ENCODE data around the gene NME7. TPM values are rescaled to one million over a fixed set of nuclear protein-coding genes. Genes with fewer than 3 reads are reported as not detected.

The NME7 gene
- total RNA-seq, 1 experiment from 2014 or later, result 21.8 TPM

DNA sequence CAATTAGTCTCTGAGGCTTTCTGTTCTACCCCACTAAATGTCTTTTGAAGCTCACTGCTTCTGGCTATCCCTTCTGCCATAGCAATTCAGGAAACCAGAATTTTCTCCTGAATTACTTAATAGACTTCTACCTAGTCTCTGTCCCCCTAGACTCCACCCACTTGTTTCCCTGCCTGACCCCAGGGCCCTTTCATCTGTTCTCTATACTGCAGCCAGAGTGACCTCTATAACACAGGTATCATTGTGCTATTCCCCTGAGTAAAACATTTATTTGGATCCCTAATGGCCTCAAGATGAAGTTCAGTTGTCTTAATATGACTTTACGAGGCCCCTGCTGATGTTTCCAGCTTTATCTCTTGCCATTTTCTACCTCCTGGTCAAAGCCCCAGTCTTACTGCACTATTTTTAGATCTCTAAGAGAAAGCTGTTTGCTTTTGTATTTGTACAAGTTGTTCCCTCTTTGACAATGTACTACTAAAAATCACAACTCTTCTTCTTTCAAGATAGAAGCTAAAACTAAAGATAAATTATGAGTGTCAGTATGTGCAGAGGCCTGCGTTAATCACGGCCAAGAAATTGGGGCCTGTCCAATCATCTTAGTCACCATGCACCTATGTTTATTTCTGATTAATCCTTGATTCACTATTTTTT is 206.6 kb downstream of the NME7 start:
- no peaks in the 10 kb centered on the region for H4K20me1 ChIP-seq (ENCODE audit: insufficient read depth)
- H3K9me2 ChIP-seq (ENCODE audit: insufficient read depth), result no peaks in the 10 kb centered on the region
- no peaks in the 10 kb centered on the region for H3K79me2 ChIP-seq (ENCODE audit: insufficient read depth, low read length)
- H3K36me3 ChIP-seq (ENCODE audit: control insufficient read depth in 1 of 2, insufficient read depth in 2 of 2, low read length in 2 of 2), result no peaks in the 10 kb centered on the region
- no peak overlapping the region for H2AFZ ChIP-seq (ENCODE audit: low read depth, low read length, poor library complexity, severe bottlenecking)
- no peak overlapping the region for H3K9ac ChIP-seq (ENCODE audit: low read length)
- no TSS peak for BruUV-seq (replicated peaks)
- H3K4me1 ChIP-seq (ENCODE audit: control insufficient read depth in 1 of 2, insufficient read depth in 2 of 2, low read length in 2 of 2), result peaks cover 16 to 31% of the 10 kb centered on the region in 2 experiments
- no peaks in the 10 kb centered on the region for H3K9me3 ChIP-seq (ENCODE audit: control insufficient read depth in 1 of 2, insufficient read depth in 1 of 2, low read depth in 1 of 2, low read length in 2 of 2)
- H3K4me2 ChIP-seq (ENCODE audit: low read length), result peak overlapping the region; percentile 51
- H3K27ac ChIP-seq (ENCODE audit: low read depth, low read length), result 0 out of 2 replicates have a peak overlapping the region, but pooled peaks have one; percentile 7
- no peak overlapping the region for H3K4me3 ChIP-seq (replicated peaks in 1 of 2; ENCODE audit: low read depth in 1 of 2, low read length in 2 of 2)
- RAD21 ChIA-PET (ENCODE audit: low non-redundant PET in 1 of 2, low total read pairs in 2 of 2, uncharacterized antibody in 2 of 2, unreplicated experiment in 2 of 2), result no interaction called here
- POLR2A ChIA-PET, result no interaction called here
- TF ChIP-seq, protein P1, sequence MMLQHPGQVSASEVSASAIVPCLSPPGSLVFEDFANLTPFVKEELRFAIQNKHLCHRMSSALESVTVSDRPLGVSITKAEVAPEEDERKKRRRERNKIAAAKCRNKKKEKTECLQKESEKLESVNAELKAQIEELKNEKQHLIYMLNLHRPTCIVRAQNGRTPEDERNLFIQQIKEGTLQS (IDR thresholded peaks at IDR 0.05), result no peak
- TF ChIP-seq RAD21 (IDR thresholded peaks at IDR 0.05; ENCODE audit: low read depth) (no peak), CBX3 (IDR thresholded peaks at IDR 0.05; ENCODE audit: low read depth) (no peak), FOSL1 (IDR thresholded peaks at IDR 0.05; ENCODE audit: low read depth) (0 out of 2 replicates have a peak, but pooled peaks have one; percentile 19), POLR2AphosphoS5 (IDR thresholded peaks at IDR 0.05; ENCODE audit: low read depth, low read length) (no peak), EZH2phosphoT487 (IDR thresholded peaks at IDR 0.05; ENCODE audit: borderline replicate concordance) (no peak)
- TF ChIP-seq, protein P2, sequence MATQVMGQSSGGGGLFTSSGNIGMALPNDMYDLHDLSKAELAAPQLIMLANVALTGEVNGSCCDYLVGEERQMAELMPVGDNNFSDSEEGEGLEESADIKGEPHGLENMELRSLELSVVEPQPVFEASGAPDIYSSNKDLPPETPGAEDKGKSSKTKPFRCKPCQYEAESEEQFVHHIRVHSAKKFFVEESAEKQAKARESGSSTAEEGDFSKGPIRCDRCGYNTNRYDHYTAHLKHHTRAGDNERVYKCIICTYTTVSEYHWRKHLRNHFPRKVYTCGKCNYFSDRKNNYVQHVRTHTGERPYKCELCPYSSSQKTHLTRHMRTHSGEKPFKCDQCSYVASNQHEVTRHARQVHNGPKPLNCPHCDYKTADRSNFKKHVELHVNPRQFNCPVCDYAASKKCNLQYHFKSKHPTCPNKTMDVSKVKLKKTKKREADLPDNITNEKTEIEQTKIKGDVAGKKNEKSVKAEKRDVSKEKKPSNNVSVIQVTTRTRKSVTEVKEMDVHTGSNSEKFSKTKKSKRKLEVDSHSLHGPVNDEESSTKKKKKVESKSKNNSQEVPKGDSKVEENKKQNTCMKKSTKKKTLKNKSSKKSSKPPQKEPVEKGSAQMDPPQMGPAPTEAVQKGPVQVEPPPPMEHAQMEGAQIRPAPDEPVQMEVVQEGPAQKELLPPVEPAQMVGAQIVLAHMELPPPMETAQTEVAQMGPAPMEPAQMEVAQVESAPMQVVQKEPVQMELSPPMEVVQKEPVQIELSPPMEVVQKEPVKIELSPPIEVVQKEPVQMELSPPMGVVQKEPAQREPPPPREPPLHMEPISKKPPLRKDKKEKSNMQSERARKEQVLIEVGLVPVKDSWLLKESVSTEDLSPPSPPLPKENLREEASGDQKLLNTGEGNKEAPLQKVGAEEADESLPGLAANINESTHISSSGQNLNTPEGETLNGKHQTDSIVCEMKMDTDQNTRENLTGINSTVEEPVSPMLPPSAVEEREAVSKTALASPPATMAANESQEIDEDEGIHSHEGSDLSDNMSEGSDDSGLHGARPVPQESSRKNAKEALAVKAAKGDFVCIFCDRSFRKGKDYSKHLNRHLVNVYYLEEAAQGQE (IDR thresholded peaks at IDR 0.05; ENCODE audit: low read depth), result no peak
- H3K27me3 ChIP-seq (ENCODE audit: insufficient read depth, low read length), result no peaks in the 10 kb centered on the region
- intact Hi-C loops (cut with micrococcal nuclease), result no loop called here
- DNase-seq (ENCODE audit: low read depth, low spot score) (no peak), ATAC-seq (no peak)
- CTCF ChIA-PET, result interaction anchor here (1.5 kb wide), 1 partner anchor 187 kb away, joined by 3 read pairs; no protein-coding TSS in a partner anchor
